Measurements from ENCODE around the gene MRPS14. TPM values are rescaled to one million over a fixed set of nuclear protein-coding genes. Genes with fewer than 3 reads are reported as not detected.

MRPS14 gene
- total RNA-seq, 1 experiment from 2014 or later = 25.1 TPM

DNA sequence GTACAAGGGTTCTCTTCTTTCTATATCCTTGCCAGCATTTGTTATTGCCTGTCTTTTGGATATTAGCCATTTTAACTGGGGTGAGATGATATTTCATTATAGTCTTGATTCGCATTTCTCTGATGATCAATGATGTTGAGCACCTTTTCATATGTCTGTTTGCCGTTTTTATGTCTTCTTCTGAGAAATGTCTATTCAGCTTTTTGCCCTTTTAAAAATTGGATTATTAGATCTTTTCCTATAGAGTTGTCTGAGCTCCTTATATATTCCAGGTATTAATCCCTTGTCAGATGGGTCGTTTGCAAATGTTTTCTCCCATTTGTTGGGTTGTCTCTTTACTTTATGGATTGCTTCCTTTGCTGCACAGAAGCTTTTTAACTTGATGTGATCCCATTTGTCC, 19.4 kb upstream of the MRPS14 start:
- Histone ChIP-seq H3K4me1 (ENCODE audit: control insufficient read depth, insufficient read depth, low read length) (no peaks in the 10 kb centered on the region), H3K9me3 (ENCODE audit: control insufficient read depth, insufficient read depth, low read depth, low read length) (no peaks in the 10 kb centered on the region), H3K27ac (ENCODE audit: low read length) (no peak overlapping the region), H3K27me3 (ENCODE audit: control insufficient read depth, insufficient read depth, low read length) (peaks cover 9% of the 10 kb centered on the region), H3K36me3 (ENCODE audit: control insufficient read depth, insufficient read depth, low read length) (no peaks in the 10 kb centered on the region), H3K4me3 (ENCODE audit: low read depth in 2 of 2, low read length in 2 of 2) (no peak overlapping the region)
- intact Hi-C loops (cut with micrococcal nuclease; ENCODE audit: unreplicated experiment) = no loop called here
- ChIA-PET CTCF (interaction anchor here (0.5 kb wide), 1 partner anchor 58 kb away, joined by 3 read pairs; no protein-coding TSS in a partner anchor), POLR2A (no interaction called here)
- ATAC-seq (no peak), DNase-seq (ENCODE audit: low read depth, low spot score) (no peak)
- no peak for TF ChIP-seq POLR2AphosphoS5 (IDR thresholded peaks at IDR 0.05; ENCODE audit: low read depth, low read length)
- TF ChIP-seq SIN3A (IDR thresholded peaks at IDR 0.05; ENCODE audit: borderline replicate concordance, insufficient read depth, low read depth, low read length) = no peak
- BruUV-seq (replicated peaks) = no TSS peak
- in situ Hi-C loops (cut with HindIII; ENCODE audit: low pct_unique_long_range_greater_than_20kb, low sequenced_read_pairs) = no loop called here

- TF ChIP-seq SIN3A (IDR thresholded peaks at IDR 0.05; ENCODE audit: borderline replicate concordance, insufficient read depth, low read depth, low read length) (no peak), REST (IDR thresholded peaks at IDR 0.05; ENCODE audit: insufficient read depth in 1 of 2, low read depth in 2 of 2, low read length in 1 of 2) (no peak), TCF7L2 (IDR thresholded peaks at IDR 0.05; ENCODE audit: low read depth, low read length) (no peak), POLR2AphosphoS5 (IDR thresholded peaks at IDR 0.05; ENCODE audit: low read depth, low read length) (no peak)
- TF ChIP-seq, protein P1, sequence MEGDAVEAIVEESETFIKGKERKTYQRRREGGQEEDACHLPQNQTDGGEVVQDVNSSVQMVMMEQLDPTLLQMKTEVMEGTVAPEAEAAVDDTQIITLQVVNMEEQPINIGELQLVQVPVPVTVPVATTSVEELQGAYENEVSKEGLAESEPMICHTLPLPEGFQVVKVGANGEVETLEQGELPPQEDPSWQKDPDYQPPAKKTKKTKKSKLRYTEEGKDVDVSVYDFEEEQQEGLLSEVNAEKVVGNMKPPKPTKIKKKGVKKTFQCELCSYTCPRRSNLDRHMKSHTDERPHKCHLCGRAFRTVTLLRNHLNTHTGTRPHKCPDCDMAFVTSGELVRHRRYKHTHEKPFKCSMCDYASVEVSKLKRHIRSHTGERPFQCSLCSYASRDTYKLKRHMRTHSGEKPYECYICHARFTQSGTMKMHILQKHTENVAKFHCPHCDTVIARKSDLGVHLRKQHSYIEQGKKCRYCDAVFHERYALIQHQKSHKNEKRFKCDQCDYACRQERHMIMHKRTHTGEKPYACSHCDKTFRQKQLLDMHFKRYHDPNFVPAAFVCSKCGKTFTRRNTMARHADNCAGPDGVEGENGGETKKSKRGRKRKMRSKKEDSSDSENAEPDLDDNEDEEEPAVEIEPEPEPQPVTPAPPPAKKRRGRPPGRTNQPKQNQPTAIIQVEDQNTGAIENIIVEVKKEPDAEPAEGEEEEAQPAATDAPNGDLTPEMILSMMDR (IDR thresholded peaks at IDR 0.05) = no peak
- H3K9me3 ChIP-seq (ENCODE audit: control insufficient read depth, insufficient read depth, low read depth, low read length) = no peaks in the 10 kb centered on the region
- BruUV-seq (replicated peaks) = no TSS peak
- H3K27ac ChIP-seq (ENCODE audit: low read length) = no peak overlapping the region
- POLR2A ChIA-PET = no interaction called here
- DNase-seq (ENCODE audit: low read depth, low spot score) = no peak
- no peaks in the 10 kb centered on the region for H3K4me1 ChIP-seq (ENCODE audit: control insufficient read depth, insufficient read depth, low read length)
- no peak overlapping the region for H3K4me3 ChIP-seq (ENCODE audit: low read depth in 2 of 2, low read length in 2 of 2)
- H3K27me3 ChIP-seq (ENCODE audit: control insufficient read depth, insufficient read depth, low read length) = peaks cover 11% of the 10 kb centered on the region
- intact Hi-C loops (cut with micrococcal nuclease; ENCODE audit: unreplicated experiment) (no loop called here), in situ Hi-C loops (cut with HindIII; ENCODE audit: low pct_unique_long_range_greater_than_20kb, low sequenced_read_pairs) (no loop called here)
- CTCF ChIA-PET = no interaction called here
- H3K36me3 ChIP-seq (ENCODE audit: control insufficient read depth, insufficient read depth, low read length) = no peaks in the 10 kb centered on the region
- no peak for ATAC-seq
These were observed 17.2 kb upstream of the MRPS14 start for GRCh38 chr1:175040324-175040879.

- peaks cover 11% of the 10 kb centered on the region for H3K27me3 ChIP-seq (ENCODE audit: control insufficient read depth, insufficient read depth, low read length)
- in situ Hi-C loops (cut with HindIII; ENCODE audit: low pct_unique_long_range_greater_than_20kb, low sequenced_read_pairs) (no loop called here), intact Hi-C loops (cut with micrococcal nuclease; ENCODE audit: unreplicated experiment) (no loop called here)
- ChIA-PET CTCF (no interaction called here), POLR2A (no interaction called here)
- no TSS peak for BruUV-seq (replicated peaks)
- DNase-seq (ENCODE audit: low read depth, low spot score) (no peak), ATAC-seq (no peak)
- no peaks in the 10 kb centered on the region for H3K4me1 ChIP-seq (ENCODE audit: control insufficient read depth, insufficient read depth, low read length)
- H3K9me3 ChIP-seq (ENCODE audit: control insufficient read depth, insufficient read depth, low read depth, low read length) = no peaks in the 10 kb centered on the region
- no peak overlapping the region for H3K4me3 ChIP-seq (ENCODE audit: low read depth in 2 of 2, low read length in 2 of 2)
- no peaks in the 10 kb centered on the region for H3K36me3 ChIP-seq (ENCODE audit: control insufficient read depth, insufficient read depth, low read length)
- no peak for TF ChIP-seq SIN3A (IDR thresholded peaks at IDR 0.05; ENCODE audit: borderline replicate concordance, insufficient read depth, low read depth, low read length)
- TF ChIP-seq, protein P1 (IDR thresholded peaks at IDR 0.05) = no peak
- TF ChIP-seq POLR2AphosphoS5 (IDR thresholded peaks at IDR 0.05; ENCODE audit: low read depth, low read length) = no peak
- TF ChIP-seq TCF7L2 (IDR thresholded peaks at IDR 0.05; ENCODE audit: low read depth, low read length) = no peak
- TF ChIP-seq REST (IDR thresholded peaks at IDR 0.05; ENCODE audit: insufficient read depth in 1 of 2, low read depth in 2 of 2, low read length in 1 of 2) = no peak
- H3K27ac ChIP-seq (ENCODE audit: low read length) = no peak overlapping the region
These were observed 14.2 kb upstream of the MRPS14 start for GRCh38 chr1:175037416-175037815.

All from Panc1 (cell line).